Psoas muscle (tissue), 8 donors: Measurements from ENCODE around the gene TTN. TPM values are rescaled to one million over a fixed set of nuclear protein-coding genes. Genes with fewer than 3 reads are reported as not detected.

ENCODE experiments used
- ATAC-seq, 4 donors: fragments of 200-7000 bp; cut with Tn5 transposase; one replicate each; pipeline ENCODE4 v1.9.1; 2020; ENCODE audit warnings: moderate library complexity in 3 of 4, mild to moderate bottlenecking in 2 of 4
- DNase-seq, 2 donors: peaks; one replicate each; pipeline ENCODE4 v3.0.0-alpha.2; 2020
- H3K27ac ChIP-seq: fragments of 200-600 bp; one replicate; pipeline ENCODE4 v1.8.0; 2022
- H3K27me3 ChIP-seq, 3 donors: fragments of 200-600 bp in 1 of 3; one replicate each; pipeline versions ENCODE4 v1.6.1 to v1.8.0; 2013 to 2022; ENCODE audit warnings: low read length in 2 of 3, mild to moderate bottlenecking in 2 of 3, moderate library complexity in 1 of 3; ENCODE audit not compliant: insufficient read depth in 3 of 3
- H3K36me3 ChIP-seq, 2 donors: fragments of 200-600 bp in 1 of 2; one replicate each; pipeline versions ENCODE4 v1.6.1 to v1.8.0; 2013 to 2022; ENCODE audit warnings: low read depth in 1 of 2, mild to moderate bottlenecking in 1 of 2, moderate library complexity in 1 of 2; ENCODE audit not compliant: insufficient read depth in 1 of 2
- H3K4me1 ChIP-seq: fragments of 200-600 bp; one replicate; pipeline ENCODE4 v1.8.0; 2022
- H3K4me3 ChIP-seq: fragments of 200-600 bp; one replicate; pipeline ENCODE4 v1.8.0; 2022; ENCODE audit warnings: mild to moderate bottlenecking
- H3K9me3 ChIP-seq: fragments of 200-600 bp; one replicate; pipeline ENCODE4 v1.8.0; 2022
- WGBS, 3 donors: extraction: QIAGEN DNeasy Blood & Tissue Kit; methylation state at CpG; one replicate each; pipeline versions ENCODE4 v1.1.6 to v1.1.7; 2013; 5-methylcytosine and 5-hydroxymethylcytosine counted together
- intact Hi-C, 2 donors: fragments of 100-400 bp; cut with DNase I; formaldehyde crosslinking; loops; one replicate each; pipeline versions ENCODE4 v1.11.0 to v1.14.2; 2022
- polyA plus RNA-seq, 3 donors: library from polyadenylated mRNA; stranded (reverse); fragments of 200-250 nt; gene quantifications; one replicate each; pipeline ENCODE4 v1.2.3, GENCODE V29; 2013
- total RNA-seq, 4 donors: library from RNA; stranded (reverse); fragmentation: NEBNext Ultra II Directional in 2 of 4; extraction: Animal tissue kit (Norgen Biotek cat#: 25700) in 2 of 4; gene quantifications; one replicate each; pipeline versions ENCODE4 v1.2.1 to v1.2.4, GENCODE V29; 2021 to 2023
- TF ChIP-seq, protein P1 (sequence below): fragments of 200-600 bp; IDR thresholded peaks from one replicate; pipeline ENCODE4 v1.8.0; 2022; ENCODE audit warnings: antibody characterized with exemption
- donor health status: healthy with polysubstance abuse.
- donor health status: DM: no; HTN: no; CAD: no; lungs with moderate emphysema.
- donor health status: Bipolar disorder and iron deficiency.
- donor health status: healthy.
- donor health status: DM: yes; HTN: yes; CAD: no.
- donor health status: DM: no; HTN: no; CAD: no.
- donor health status: DM: no; HTN: no; CAD: no.
- donor health status: DM: yes; HTN: yes; CAD: no.

The TTN gene
- total and polyA plus RNA-seq, 7 donors: 137 to 7,650 (median 4,462) TPM

GRCh38 chr2:178811901-178812300 lies 4.7 kb upstream of the TTN start:
- Histone ChIP-seq H3K27me3 (no peaks in the 10 kb centered on the region), H3K27ac (peak overlapping the region; percentile 96), H3K36me3 (no peaks in the 10 kb centered on the region), H3K4me3 (no peak overlapping the region), H3K4me1 (peaks cover 16% of the 10 kb centered on the region), H3K9me3 (no peaks in the 10 kb centered on the region)
- TF ChIP-seq, protein P1, sequence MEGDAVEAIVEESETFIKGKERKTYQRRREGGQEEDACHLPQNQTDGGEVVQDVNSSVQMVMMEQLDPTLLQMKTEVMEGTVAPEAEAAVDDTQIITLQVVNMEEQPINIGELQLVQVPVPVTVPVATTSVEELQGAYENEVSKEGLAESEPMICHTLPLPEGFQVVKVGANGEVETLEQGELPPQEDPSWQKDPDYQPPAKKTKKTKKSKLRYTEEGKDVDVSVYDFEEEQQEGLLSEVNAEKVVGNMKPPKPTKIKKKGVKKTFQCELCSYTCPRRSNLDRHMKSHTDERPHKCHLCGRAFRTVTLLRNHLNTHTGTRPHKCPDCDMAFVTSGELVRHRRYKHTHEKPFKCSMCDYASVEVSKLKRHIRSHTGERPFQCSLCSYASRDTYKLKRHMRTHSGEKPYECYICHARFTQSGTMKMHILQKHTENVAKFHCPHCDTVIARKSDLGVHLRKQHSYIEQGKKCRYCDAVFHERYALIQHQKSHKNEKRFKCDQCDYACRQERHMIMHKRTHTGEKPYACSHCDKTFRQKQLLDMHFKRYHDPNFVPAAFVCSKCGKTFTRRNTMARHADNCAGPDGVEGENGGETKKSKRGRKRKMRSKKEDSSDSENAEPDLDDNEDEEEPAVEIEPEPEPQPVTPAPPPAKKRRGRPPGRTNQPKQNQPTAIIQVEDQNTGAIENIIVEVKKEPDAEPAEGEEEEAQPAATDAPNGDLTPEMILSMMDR: no peak
- WGBS, 3 donors: 73 to 78% (median 77%) methylated on average over 2 of the region's 2 CpGs
- DNase-seq (no peak), ATAC-seq (no peak)
- intact Hi-C loops: loop anchor here (2.0 to 5.0 kb wide), 2 partner anchors 40 to 41 kb away; no protein-coding TSS in a partner anchor

DNA sequence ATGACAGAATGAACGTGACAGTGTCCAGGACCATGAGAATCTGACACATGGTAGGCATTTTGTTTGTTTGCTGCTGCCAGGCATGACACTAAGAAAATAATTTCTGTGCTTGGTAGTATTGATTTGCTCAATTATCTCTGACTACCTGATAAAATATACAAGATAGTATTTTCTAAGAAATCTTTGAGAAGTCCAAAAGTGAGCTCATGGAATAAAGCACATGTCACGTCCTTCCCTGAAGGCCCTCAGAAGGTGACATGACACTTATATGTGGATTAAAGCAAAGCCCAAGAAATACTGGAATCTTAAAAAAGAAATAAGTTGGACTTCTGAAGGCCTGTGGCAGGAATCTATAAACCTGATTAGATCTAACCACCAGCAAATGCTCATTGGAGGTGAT lies 3.8 kb upstream of the TTN start:
- Histone ChIP-seq H3K36me3 (peaks cover 0 to 2% of the 10 kb centered on the region in 2 donors), H3K27ac (peak overlapping the region; percentile 96), H3K4me3 (no peak overlapping the region), H3K4me1 (peaks cover 16% of the 10 kb centered on the region), H3K27me3 (no peaks in the 10 kb centered on the region), H3K9me3 (no peaks in the 10 kb centered on the region)
- DNase-seq (no peak), ATAC-seq (no peak)
- TF ChIP-seq, protein P1: no peak
- intact Hi-C loops: loop anchor here in 1 of 2 donors (5.0 kb wide), 1 partner anchor 41 kb away; no protein-coding TSS in a partner anchor
- WGBS, 3 donors: 33 to 47% (median 34%) methylated on average over 2 of the region's 2 CpGs

GRCh38 chr2:178810422-178810821 lies 3.2 kb upstream of the TTN start:
- no peak overlapping the region for H3K4me3 ChIP-seq
- intact Hi-C loops: loop anchor here in 1 of 2 donors (5.0 kb wide), 1 partner anchor 42 kb away; no protein-coding TSS in a partner anchor
- peaks cover 0 to 9% of the 10 kb centered on the region in 2 donors for H3K36me3 ChIP-seq
- H3K27me3 ChIP-seq: no peaks in the 10 kb centered on the region
- TF ChIP-seq, protein P1: no peak
- no peak for DNase-seq
- WGBS, 3 donors: 36 to 62% (median 46%) methylated on average over 5 of the region's 5 CpGs
- H3K27ac ChIP-seq: peak overlapping the region; percentile 96
- H3K4me1 ChIP-seq: peaks cover 16% of the 10 kb centered on the region
- H3K9me3 ChIP-seq: no peaks in the 10 kb centered on the region
- ATAC-seq: no peak

GRCh38 chr2:178806543-178806942 lies 680 bp downstream of the TTN start:
- H3K4me3 ChIP-seq: peak overlapping the region; percentile 80
- intact Hi-C loops: loop anchor here in 1 of 2 donors (2.0 kb wide), 1 partner anchor 58 kb away; no protein-coding TSS in a partner anchor
- DNase-seq (no peak), ATAC-seq (peak; percentile 62 to 77 (median 72))
- peaks cover 16% of the 10 kb centered on the region for H3K4me1 ChIP-seq
- H3K27ac ChIP-seq: peak overlapping the region; percentile 96
- no peaks in the 10 kb centered on the region for H3K27me3 ChIP-seq
- TF ChIP-seq, protein P1: no peak
- H3K36me3 ChIP-seq: peaks cover 5 to 47% of the 10 kb centered on the region in 2 donors
- WGBS, 3 donors: 24 to 30% (median 28%) methylated on average over 1 of the region's 1 CpG
- H3K9me3 ChIP-seq: no peaks in the 10 kb centered on the region

DNA sequence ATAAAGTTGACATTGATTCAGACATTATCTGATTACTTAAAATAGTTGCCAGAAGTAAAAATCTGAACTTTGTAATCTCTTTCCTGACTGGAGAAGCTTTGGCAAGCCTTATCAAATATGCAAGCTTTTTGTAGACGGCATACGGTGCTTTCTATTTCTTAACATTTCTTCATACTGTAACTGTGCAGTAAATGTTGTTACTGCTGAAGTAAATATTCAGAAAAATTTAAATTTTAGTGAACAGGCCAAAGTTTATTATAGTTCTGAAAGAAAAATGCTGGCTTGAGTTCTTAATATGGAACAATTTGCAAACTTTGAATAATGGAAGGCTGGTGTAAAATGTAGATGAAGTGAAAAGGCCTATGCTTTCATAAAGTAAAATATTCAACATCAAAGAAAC lies 1.8 kb downstream of the TTN start:
- H3K36me3 ChIP-seq: peaks cover 5 to 58% of the 10 kb centered on the region in 2 donors
- peak overlapping the region; percentile 80 for H3K4me3 ChIP-seq
- WGBS, 3 donors: 22 to 25% (median 23%) methylated on average over 2 of the region's 2 CpGs
- no peaks in the 10 kb centered on the region for H3K9me3 ChIP-seq
- peak overlapping the region; percentile 96 for H3K27ac ChIP-seq
- H3K4me1 ChIP-seq: peaks cover 10% of the 10 kb centered on the region
- intact Hi-C loops: no loop called here
- H3K27me3 ChIP-seq: no peaks in the 10 kb centered on the region
- TF ChIP-seq, protein P1: no peak
- DNase-seq: no peak
- ATAC-seq: no peak
